H1 (cell line): ENCODE measurements around the gene NTN4. TPM values are rescaled to one million over a fixed set of nuclear protein-coding genes. Genes with fewer than 3 reads are reported as not detected.

Experiments used
- CTCF ChIA-PET: fragments of 300-600 bp; sonication (Branson Sonifier 250); formaldehyde crosslinking; loops from one replicate; lab custom pipeline; 2021; ENCODE audit not compliant: partially characterized antibody; lab: Charles Lee
- POLR2A ChIA-PET: fragments of 300-600 bp; sonication (Branson Sonifier 250); formaldehyde crosslinking; loops from one replicate; lab custom pipeline; 2021; ENCODE audit warnings: inconsistent platforms; ENCODE audit not compliant: partially characterized antibody; lab: Charles Lee
- DNase-seq, 2 experiments: peaks; one replicate each; pipeline versions ENCODE4 v3.0.0 to v3.0.0-alpha.2; 2010 to 2022; ENCODE audit warnings: low spot score in 2 of 2, low read depth in 1 of 2, mixed read lengths in 1 of 2
- FAIRE-seq: peaks from 2 replicates; lab custom pipeline; 2011; peaks lifted over from hg19 to GRCh38; lab: Jason Lieb, UNC
- H2AFZ ChIP-seq: 2 replicates; pipeline ENCODE4 v1.8.1; 2012; ENCODE audit warnings: low read length, inconsistent platforms
- H2AK5ac ChIP-seq: 2 replicates; pipeline ENCODE4 v1.6.1; 2013; ENCODE audit warnings: low read depth, low read length
- H2BK120ac ChIP-seq: replicated peaks from 2 replicates; pipeline ENCODE3; 2013; ENCODE audit warnings: low read depth, low read length, inconsistent platforms
- H2BK12ac ChIP-seq: 2 replicates; pipeline ENCODE4 v1.6.1; 2013; ENCODE audit warnings: low read depth, low read length
- H2BK15ac ChIP-seq: 2 replicates; pipeline ENCODE4 v1.6.1; 2013; ENCODE audit warnings: low read length
- H2BK20ac ChIP-seq: 2 replicates; pipeline ENCODE4 v1.6.1; 2013; ENCODE audit warnings: low read length
- H2BK5ac ChIP-seq: 2 replicates; pipeline ENCODE4 v1.6.1; 2013; ENCODE audit warnings: low read depth, low read length
- H3K14ac ChIP-seq: 2 replicates; pipeline ENCODE4 v1.6.1; 2013; ENCODE audit warnings: inconsistent platforms; ENCODE audit not compliant: insufficient read length
- H3K18ac ChIP-seq: 2 replicates; pipeline ENCODE4 v1.6.1; 2013; ENCODE audit warnings: low read length; ENCODE audit errors: extremely low read depth
- H3K23ac ChIP-seq: 2 replicates; pipeline ENCODE4 v1.6.1; 2013; ENCODE audit warnings: inconsistent platforms; ENCODE audit not compliant: insufficient read length
- H3K23me2 ChIP-seq: 2 replicates; pipeline ENCODE4 v1.6.1; 2013; ENCODE audit warnings: low read depth, low read length
- H3K27ac ChIP-seq: 2 replicates; pipeline ENCODE4 v1.6.1; 2011; ENCODE audit warnings: low read depth, low read length, inconsistent platforms
- H3K27me3 ChIP-seq, 4 experiments: replicated peaks in 1 of 4; 1 replicate in 1 of 4; 2 replicates in 3 of 4; pipeline versions ENCODE4 v1.6.1 to v1.8.1; 2011 to 2013; ENCODE audit warnings: low read length in 3 of 4, mild to moderate bottlenecking in 3 of 4, inconsistent platforms in 2 of 4, mixed read lengths in 2 of 4, moderate library complexity in 1 of 4; ENCODE audit not compliant: control insufficient read depth in 3 of 4, insufficient read depth in 3 of 4; ENCODE audit errors: extremely low read depth in 1 of 4
- H3K36me3 ChIP-seq, 4 experiments: 2 replicates each; pipeline versions ENCODE4 v1.6.1 to v1.8.1; 2011 to 2013; ENCODE audit warnings: mild to moderate bottlenecking in 4 of 4, low read length in 3 of 4, moderate library complexity in 2 of 4, control low read depth in 1 of 4, inconsistent platforms in 1 of 4; ENCODE audit not compliant: insufficient read depth in 4 of 4, control insufficient read depth in 2 of 4
- H3K4ac ChIP-seq: replicated peaks from 2 replicates; pipeline ENCODE3; 2013; ENCODE audit warnings: low read length, low read depth, mixed read lengths, inconsistent platforms; ENCODE audit not compliant: insufficient read length
- H3K4me1 ChIP-seq, 4 experiments: replicated peaks in 1 of 4; 1 replicate in 1 of 4; 2 replicates in 3 of 4; pipeline versions ENCODE4 v1.6.1 to v1.8.1; 2011 to 2013; ENCODE audit warnings: low read length in 3 of 4, inconsistent platforms in 2 of 4, mixed read lengths in 1 of 4; ENCODE audit not compliant: insufficient read depth in 4 of 4, control insufficient read depth in 3 of 4
- H3K4me2 ChIP-seq, 2 experiments: 2 replicates each; pipeline versions ENCODE4 v1.6.1 to v1.8.1; 2011 to 2013; ENCODE audit warnings: low read depth in 2 of 2, low read length in 2 of 2, control low read depth in 1 of 2, inconsistent platforms in 1 of 2, mild to moderate bottlenecking in 1 of 2; ENCODE audit not compliant: insufficient read depth in 1 of 2
- H3K4me3 ChIP-seq, 4 experiments: fragments of 200-600, 300-600 bp in 1 of 4; sonication (generic), shearing (Covaris generic), sonication (Bioruptor Twin) in 1 of 4; 2 replicates each; pipeline versions ENCODE4 v1.5.1 to v1.8.1; 2011 to 2016; ENCODE audit warnings: low read length in 4 of 4, low read depth in 3 of 4, control low read depth in 2 of 4, inconsistent platforms in 2 of 4, mild to moderate bottlenecking in 2 of 4, mixed read lengths in 1 of 4, moderate library complexity in 1 of 4; ENCODE audit not compliant: insufficient read depth in 2 of 4; ENCODE audit errors: extremely low read depth in 1 of 4
- H3K56ac ChIP-seq: replicated peaks from 2 replicates; pipeline ENCODE3; 2013; ENCODE audit warnings: low read depth, mild to moderate bottlenecking, mixed read lengths, low read length, inconsistent platforms; ENCODE audit not compliant: insufficient read length
- H3K79me1 ChIP-seq: 2 replicates; pipeline ENCODE4 v1.6.1; 2013; ENCODE audit warnings: low read depth, low read length, control low read depth
- H3K79me2 ChIP-seq, 2 experiments: 2 replicates each; pipeline versions ENCODE4 v1.6.1 to v1.8.1; 2012 to 2013; ENCODE audit warnings: low read length in 2 of 2, mild to moderate bottlenecking in 2 of 2, inconsistent platforms in 1 of 2; ENCODE audit not compliant: insufficient read depth in 2 of 2, control insufficient read depth in 1 of 2
- H3K9ac ChIP-seq, 4 experiments: replicated peaks in 1 of 4; 1 replicate in 1 of 4; 2 replicates in 3 of 4; pipeline versions ENCODE4 v1.6.1 to v1.8.1; 2011 to 2013; ENCODE audit warnings: low read depth in 3 of 4, low read length in 3 of 4, control low read depth in 2 of 4, mild to moderate bottlenecking in 2 of 4, moderate library complexity in 2 of 4, inconsistent platforms in 1 of 4; ENCODE audit errors: extremely low read depth in 1 of 4
- H3K9me3 ChIP-seq, 2 experiments: 2 replicates each; pipeline versions ENCODE4 v1.6.1 to v1.8.1; 2012 to 2013; ENCODE audit warnings: mild to moderate bottlenecking in 2 of 2, moderate library complexity in 2 of 2, control low read depth in 1 of 2, inconsistent platforms in 1 of 2, low read depth in 1 of 2, low read length in 1 of 2, mixed read lengths in 1 of 2; ENCODE audit not compliant: insufficient read depth in 2 of 2
- H4K20me1 ChIP-seq, 2 experiments: replicated peaks in 1 of 2; 2 replicates each; pipeline versions ENCODE3 to v1.8.1; 2011 to 2013; ENCODE audit warnings: inconsistent platforms in 2 of 2, low read length in 2 of 2, mild to moderate bottlenecking in 1 of 2; ENCODE audit not compliant: insufficient read depth in 2 of 2, control insufficient read depth in 1 of 2
- H4K5ac ChIP-seq: 2 replicates; pipeline ENCODE4 v1.6.1; 2013; ENCODE audit warnings: low read length, low read depth, mixed read lengths, inconsistent platforms; ENCODE audit not compliant: insufficient read length
- H4K8ac ChIP-seq: 2 replicates; pipeline ENCODE4 v1.8.0; 2013; ENCODE audit warnings: mild to moderate bottlenecking, moderate library complexity, low read length, inconsistent platforms; ENCODE audit not compliant: insufficient read depth; ENCODE audit errors: extremely low read depth
- H4K91ac ChIP-seq: replicated peaks from 2 replicates; pipeline ENCODE3; 2013; ENCODE audit warnings: low read length, mixed read lengths, inconsistent platforms; ENCODE audit not compliant: insufficient read length
- ATF3 ChIP-seq: IDR thresholded peaks from 2 replicates; pipeline ENCODE4 v1.6.1; 2011; ENCODE audit warnings: low read depth, mild to moderate bottlenecking, low read length; ENCODE audit not compliant: insufficient read depth
- GTF2F1 ChIP-seq: IDR thresholded peaks from 2 replicates; pipeline ENCODE4 v1.6.1; 2012; ENCODE audit warnings: low read depth, low read length, improper control_type of control experiment, borderline replicate concordance
- SIN3A ChIP-seq, 2 experiments: IDR thresholded peaks in 1 of 2; conservative IDR thresholded peaks in 1 of 2; 2 replicates each; pipeline ENCODE4 v1.6.1; 2011 to 2012; ENCODE audit warnings: low read length in 2 of 2, improper control_type of control experiment in 1 of 2, low read depth in 1 of 2, mild to moderate bottlenecking in 1 of 2
- WGBS, 2 experiments: shearing (Covaris generic) in 1 of 2; methylation state at CpG; one replicate each; pipeline versions ENCODE4 v1.1.6 to v1.1.7; 2013 to 2015; ENCODE audit warnings: low lambda C conversion rate in 2 of 2, mixed read lengths in 2 of 2, inconsistent platforms in 1 of 2, low coverage in 1 of 2, missing lambda C conversion rate in 1 of 2; ENCODE audit not compliant: insufficient replicate concordance in 2 of 2, insufficient coverage in 1 of 2, insufficient read length in 1 of 2; ENCODE audit errors: extremely low coverage in 1 of 2, missing lambda C conversion rate in 1 of 2; 5-methylcytosine and 5-hydroxymethylcytosine counted together
- polyA plus RNA-seq, 7 experiments: library from polyadenylated mRNA; depleted of rRNA in 3 of 7; stranded (reverse) in 5 of 7; unstranded in 2 of 7; fragments of >200 nt in 5 of 7; fragments of 200-250 nt in 2 of 7; gene quantifications; 1 replicate in 5 of 7; 2 replicates in 1 of 7; 4 replicates in 1 of 7; pipeline versions ENCODE4 v1.2.1 to v1.2.3, GENCODE V29; 2011 to 2013; ENCODE audit warnings: missing spikeins in 2 of 7, mixed read lengths in 2 of 7
- total RNA-seq: library from RNA; stranded (reverse); fragmentation: NEBNext Ultra II Directional; extraction: Animal tissue kit (Norgen Biotek cat#: 25700); gene quantifications from 2 replicates; pipeline ENCODE4 v1.2.1, GENCODE V29; 2021
- TF ChIP-seq, protein P1 (sequence below): IDR thresholded peaks from 2 replicates; pipeline ENCODE4 v1.6.1; 2012; ENCODE audit warnings: low read length, inconsistent platforms

Gene NTN4
- total and polyA plus RNA-seq, 2 of the 8 experiments (the other 6 are each of a cell fraction or from before 2014, with no cell fraction given): 0.74 to 1.3 TPM

- H3K4me3 ChIP-seq: no peak overlapping the region
- no peak overlapping the region for H2AK5ac ChIP-seq
- no peaks in the 10 kb centered on the region for H3K79me1 ChIP-seq
- no peak overlapping the region for H3K27ac ChIP-seq
- H3K9me3 ChIP-seq: peaks cover 0 to 5% of the 10 kb centered on the region in 2 experiments; a peak in 1 of 4 replicates
- H4K91ac ChIP-seq: no peak overlapping the region
- H3K14ac ChIP-seq: no peak overlapping the region
- H3K23ac ChIP-seq: no peak overlapping the region
- ChIA-PET CTCF (interaction anchor here (2.0 kb wide), 1 partner anchor 10 kb away, joined by 5 read pairs; no protein-coding TSS in a partner anchor), POLR2A (no interaction called here)
- H2BK5ac ChIP-seq: no peak overlapping the region
- no peaks in the 10 kb centered on the region for H3K36me3 ChIP-seq
- no peaks in the 10 kb centered on the region for H3K4me1 ChIP-seq
- H2BK12ac ChIP-seq: no peak overlapping the region
- DNase-seq (no peak), FAIRE-seq (no peak)
- H3K27me3 ChIP-seq: no peaks in the 10 kb centered on the region
- H2BK120ac ChIP-seq: no peak overlapping the region
- H3K9ac ChIP-seq: no peak overlapping the region
- H3K23me2 ChIP-seq: no peaks in the 10 kb centered on the region
- no peak overlapping the region for H3K56ac ChIP-seq
- no peak overlapping the region for H3K18ac ChIP-seq
- no peak overlapping the region for H4K5ac ChIP-seq
- H2BK15ac ChIP-seq: no peak overlapping the region
- H2AFZ ChIP-seq: no peak overlapping the region
- H2BK20ac ChIP-seq: no peak overlapping the region
- H3K4me2 ChIP-seq: no peak overlapping the region
- 88% methylated on average over 1 of the region's 1 CpG; no CpG with 5 or more reads in 1 of the 2 experiments for WGBS, 2 experiments
- no peaks in the 10 kb centered on the region for H3K79me2 ChIP-seq
- H4K20me1 ChIP-seq: no peaks in the 10 kb centered on the region
- H3K4ac ChIP-seq: no peak overlapping the region
- H4K8ac ChIP-seq: no peak overlapping the region
- TF ChIP-seq ATF3 (no peak), SIN3A (conservative IDR thresholded peaks at IDR 0.05 in 1 of 2, IDR thresholded peaks at IDR 0.05 in 1 of 2; ENCODE audit: low read depth in 1 of 2, low read length in 2 of 2) (no peak), GTF2F1 (no peak)
- TF ChIP-seq, protein P1, sequence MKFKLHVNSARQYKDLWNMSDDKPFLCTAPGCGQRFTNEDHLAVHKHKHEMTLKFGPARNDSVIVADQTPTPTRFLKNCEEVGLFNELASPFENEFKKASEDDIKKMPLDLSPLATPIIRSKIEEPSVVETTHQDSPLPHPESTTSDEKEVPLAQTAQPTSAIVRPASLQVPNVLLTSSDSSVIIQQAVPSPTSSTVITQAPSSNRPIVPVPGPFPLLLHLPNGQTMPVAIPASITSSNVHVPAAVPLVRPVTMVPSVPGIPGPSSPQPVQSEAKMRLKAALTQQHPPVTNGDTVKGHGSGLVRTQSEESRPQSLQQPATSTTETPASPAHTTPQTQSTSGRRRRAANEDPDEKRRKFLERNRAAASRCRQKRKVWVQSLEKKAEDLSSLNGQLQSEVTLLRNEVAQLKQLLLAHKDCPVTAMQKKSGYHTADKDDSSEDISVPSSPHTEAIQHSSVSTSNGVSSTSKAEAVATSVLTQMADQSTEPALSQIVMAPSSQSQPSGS: no peak
Observed at GRCh38 chr12:95730457-95730856, 60.1 kb downstream of the NTN4 start.
